Activated gamma-delta T cell (primary cell): ENCODE results near the gene OR2AT4.
"Not testable (repeated sequence)": the region's sequence is repeated elsewhere in the genome, so short reads cannot be mapped to it uniquely, and the experiment has no call there.

ENCODE experiments used
- DNase-seq: peaks from one replicate; lab custom pipeline; 2025; lab: John Stamatoyannopoulos, UW

OR2AT4 gene

GRCh38 chr11:75068559-75068958, 28.1 kb downstream of the OR2AT4 start:
- no peak for DNase-seq

- DNase-seq: no peak
These were observed 30.6 kb downstream of the OR2AT4 start for GRCh38 chr11:75066061-75066460.

DNA sequence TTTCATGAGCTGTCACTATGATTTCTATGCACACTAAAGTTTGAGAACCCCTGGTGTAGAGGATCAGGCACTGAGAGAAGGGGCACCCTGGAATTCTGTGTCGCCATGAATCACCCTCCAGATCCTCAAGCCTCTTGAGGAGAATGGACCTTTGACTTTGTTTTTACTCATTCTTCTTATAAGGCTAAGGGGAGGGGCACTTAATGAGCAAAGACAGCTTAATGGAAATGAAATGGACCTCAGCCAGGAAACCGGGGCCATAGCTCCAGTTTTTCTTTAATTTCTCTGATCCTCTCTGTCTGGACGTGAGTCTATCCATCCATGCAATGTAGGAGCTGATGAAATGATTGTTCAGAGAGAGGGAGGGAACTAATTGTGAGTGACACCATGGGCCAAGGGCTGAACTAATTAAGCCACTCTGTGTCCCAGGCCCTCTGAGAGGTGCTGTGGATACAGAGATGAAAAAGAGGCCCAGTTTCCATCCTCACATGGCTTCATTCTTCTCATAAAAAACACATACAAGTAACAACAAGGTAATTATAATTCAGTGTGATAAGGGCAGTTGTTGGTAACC, 32.8 kb downstream of the OR2AT4 start:
- DNase-seq: no peak

DNA sequence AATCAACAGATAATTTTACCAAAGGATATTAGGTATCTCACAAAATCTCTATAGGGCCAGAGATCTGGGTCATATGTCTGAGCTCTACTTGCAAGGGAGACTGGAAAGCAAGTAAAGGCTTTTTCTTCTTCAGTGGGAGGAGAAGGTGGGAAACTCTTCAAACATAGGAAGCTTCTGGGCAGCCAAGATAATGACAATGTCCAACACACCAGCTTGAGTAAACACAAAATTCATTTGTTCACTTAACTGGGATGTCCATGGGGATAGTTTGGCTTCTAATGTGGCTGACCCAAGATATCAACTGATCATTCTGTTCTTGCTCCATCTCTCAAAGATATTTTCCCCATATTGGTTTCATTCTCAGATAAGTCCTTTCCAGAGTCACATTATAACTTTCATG, 37.4 kb downstream of the OR2AT4 start:
- DNase-seq: no peak

- no peak for DNase-seq
These were observed 39.9 kb downstream of the OR2AT4 start for GRCh38 chr11:75056814-75057213.

- no peak for DNase-seq
These were observed 41.2 kb downstream of the OR2AT4 start for GRCh38 chr11:75055511-75055910.

- no peak for DNase-seq
These were observed 44.2 kb downstream of the OR2AT4 start for GRCh38 chr11:75052457-75052856.

- no peak for DNase-seq
These were observed 45.6 kb downstream of the OR2AT4 start for GRCh38 chr11:75051043-75051442.

DNA sequence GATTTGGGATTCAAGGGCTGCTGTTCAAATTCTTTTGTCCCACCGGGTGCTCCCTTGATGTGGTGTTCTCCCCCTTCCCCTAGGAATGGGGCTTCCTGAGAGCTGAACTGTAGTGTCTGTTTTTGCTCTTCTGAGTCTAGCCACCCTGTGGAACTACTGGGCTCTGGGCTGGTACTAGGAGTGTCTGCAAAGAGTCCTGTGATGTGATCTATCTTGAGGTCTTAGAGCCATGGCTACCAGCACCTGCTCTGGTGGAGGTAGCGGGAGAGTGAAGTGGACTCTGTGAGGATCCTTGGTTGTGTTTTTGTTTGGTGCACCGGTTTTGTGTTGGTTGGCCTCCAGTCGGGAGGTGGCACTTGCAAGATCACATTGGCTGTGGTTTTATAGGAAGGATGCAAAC, 46.2 kb downstream of the OR2AT4 start:
- DNase-seq: no peak

- not testable (repeated sequence) for DNase-seq
These were observed 47.0 kb downstream of the OR2AT4 start for GRCh38 chr11:75049501-75050266.

- DNase-seq: no peak
These were observed 49.5 kb downstream of the OR2AT4 start for GRCh38 chr11:75047191-75047590.

DNA sequence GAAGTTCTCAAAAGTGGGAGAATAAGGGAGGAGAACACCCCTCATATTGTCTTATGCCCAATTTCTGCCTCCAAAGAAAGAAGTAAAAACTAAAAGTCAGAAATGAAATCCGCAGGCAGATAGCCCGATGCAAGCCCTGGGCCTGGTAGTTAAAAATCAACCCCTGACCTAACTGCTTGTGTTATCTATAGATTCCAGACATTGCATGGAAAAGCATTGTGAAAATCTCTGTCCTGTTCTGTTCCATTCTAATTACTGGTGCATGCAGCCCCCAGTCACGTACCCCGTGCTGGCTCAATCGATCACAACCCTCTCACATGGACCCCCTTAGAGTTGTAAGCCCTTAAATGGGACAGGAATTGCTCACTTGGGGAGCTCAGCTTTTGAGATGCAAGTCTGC, 50.0 kb downstream of the OR2AT4 start:
- DNase-seq: not testable (repeated sequence)

DNA sequence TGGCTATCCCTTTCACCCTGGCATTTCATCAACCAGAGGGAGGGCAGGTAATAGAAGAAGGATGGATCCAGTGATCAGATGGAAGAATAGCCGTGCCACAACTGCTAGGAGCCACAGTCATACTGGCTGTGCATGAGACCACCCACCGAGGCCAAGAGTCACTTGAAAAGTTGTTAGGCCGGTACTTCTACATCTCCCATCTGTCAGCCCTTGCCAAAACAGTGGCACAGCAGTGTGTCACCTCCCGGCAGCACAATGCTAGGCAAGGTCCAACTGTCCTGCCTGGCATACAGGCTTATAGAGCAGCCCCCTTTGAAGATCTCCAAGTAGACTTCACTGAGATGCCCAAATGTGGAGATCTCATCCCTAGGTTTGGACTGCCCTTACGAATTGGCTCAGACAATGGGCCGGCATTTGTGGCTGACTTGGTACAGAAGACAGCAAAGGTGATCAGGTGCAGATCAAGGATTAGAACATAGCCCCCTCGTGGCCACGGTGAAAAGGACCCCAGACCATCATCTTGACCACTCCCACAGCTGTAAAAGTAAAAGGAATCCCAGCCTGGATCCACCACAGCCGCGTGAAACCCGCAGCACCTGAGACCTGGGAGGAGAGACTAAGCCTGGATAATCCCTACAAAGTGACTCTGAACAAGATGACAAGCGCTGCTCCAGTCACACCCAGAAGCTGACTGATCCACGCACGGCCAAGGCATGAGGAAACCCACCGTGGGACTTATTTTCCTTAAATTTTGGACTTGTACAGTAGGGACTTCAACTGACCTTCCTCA, 52.1 kb downstream of the OR2AT4 start:
- DNase-seq: not testable (repeated sequence)

GRCh38 chr11:75041821-75042220, 54.9 kb downstream of the OR2AT4 start:
- DNase-seq: not testable (repeated sequence)

DNA sequence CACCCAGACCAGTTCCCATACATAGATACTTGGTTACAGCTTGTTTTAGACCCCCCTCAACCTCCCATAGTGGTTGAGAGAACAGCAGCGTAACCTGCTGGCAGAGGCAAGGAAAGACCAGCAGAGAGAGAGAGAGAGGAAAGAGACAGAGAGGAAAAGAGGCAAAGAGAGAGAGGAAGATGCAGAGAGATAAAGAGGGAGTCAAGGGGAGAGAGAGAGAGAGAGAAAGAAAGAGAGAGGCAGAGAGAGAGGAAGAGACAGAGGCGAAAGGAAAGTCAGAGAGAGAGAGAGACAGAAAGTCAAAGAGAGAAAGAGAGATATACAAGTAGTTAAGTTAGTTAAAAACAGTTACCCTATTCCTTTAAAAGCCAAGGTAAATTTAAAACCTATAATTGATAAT, 55.4 kb downstream of the OR2AT4 start:
- no peak for DNase-seq

- no peak for DNase-seq
These were observed 56.4 kb downstream of the OR2AT4 start for GRCh38 chr11:75040167-75040770.

DNA sequence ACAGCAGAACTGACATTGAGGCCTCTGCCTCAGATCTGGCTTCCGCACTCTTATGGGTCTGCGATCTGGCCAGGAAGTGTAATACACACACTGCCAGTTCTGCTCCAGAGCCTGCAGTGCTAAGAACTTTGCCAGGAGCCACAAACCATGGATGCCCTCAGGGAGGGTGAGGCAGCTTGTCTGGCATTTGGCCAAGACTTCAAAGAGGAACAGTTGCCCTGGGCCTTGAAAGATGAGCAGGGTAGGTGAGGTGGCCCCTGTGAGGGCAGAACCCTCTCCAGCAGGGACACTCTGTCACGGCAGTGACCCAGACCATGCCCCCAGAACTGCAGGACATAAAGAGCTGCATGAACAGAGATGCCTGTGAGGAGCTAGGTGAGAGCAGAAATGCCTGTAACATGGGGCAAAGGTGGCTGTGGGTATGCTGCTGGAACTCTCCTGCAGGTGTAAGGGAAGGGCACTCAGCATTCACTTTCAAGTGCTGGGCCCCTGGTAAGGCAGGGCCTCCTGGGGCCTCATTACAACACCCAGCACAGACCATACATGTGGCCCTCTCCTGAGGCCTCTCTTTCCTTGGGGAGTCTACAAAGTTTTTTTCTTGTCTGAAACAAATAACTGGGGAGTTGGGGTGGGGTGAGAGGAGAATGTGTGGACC, 60.6 kb downstream of the OR2AT4 start:
- DNase-seq: no peak

DNA sequence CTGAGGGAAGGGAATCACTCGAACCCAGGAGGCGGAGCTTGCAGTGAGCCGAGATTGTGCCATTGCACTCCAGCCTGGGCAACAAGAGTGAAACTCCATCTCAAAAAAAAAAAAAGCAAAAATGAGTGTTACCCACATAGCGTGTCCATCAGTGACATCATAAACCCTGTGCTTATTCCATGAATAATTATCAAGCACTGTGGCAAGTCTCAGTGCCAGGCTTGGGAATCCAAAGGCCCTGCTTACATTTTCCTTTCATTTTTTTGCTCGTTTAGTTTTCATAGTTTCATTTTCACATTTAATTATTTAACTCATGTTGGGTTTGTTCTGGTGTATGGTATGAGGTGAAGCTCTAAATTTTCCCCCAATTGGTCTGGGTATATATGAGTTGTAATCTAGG, 61.4 kb downstream of the OR2AT4 start:
- DNase-seq: no peak

- no peak for DNase-seq
These were observed 62.8 kb downstream of the OR2AT4 start for GRCh38 chr11:75033916-75034315.

- no peak for DNase-seq
These were observed 64.1 kb downstream of the OR2AT4 start for GRCh38 chr11:75032550-75032935.

DNA sequence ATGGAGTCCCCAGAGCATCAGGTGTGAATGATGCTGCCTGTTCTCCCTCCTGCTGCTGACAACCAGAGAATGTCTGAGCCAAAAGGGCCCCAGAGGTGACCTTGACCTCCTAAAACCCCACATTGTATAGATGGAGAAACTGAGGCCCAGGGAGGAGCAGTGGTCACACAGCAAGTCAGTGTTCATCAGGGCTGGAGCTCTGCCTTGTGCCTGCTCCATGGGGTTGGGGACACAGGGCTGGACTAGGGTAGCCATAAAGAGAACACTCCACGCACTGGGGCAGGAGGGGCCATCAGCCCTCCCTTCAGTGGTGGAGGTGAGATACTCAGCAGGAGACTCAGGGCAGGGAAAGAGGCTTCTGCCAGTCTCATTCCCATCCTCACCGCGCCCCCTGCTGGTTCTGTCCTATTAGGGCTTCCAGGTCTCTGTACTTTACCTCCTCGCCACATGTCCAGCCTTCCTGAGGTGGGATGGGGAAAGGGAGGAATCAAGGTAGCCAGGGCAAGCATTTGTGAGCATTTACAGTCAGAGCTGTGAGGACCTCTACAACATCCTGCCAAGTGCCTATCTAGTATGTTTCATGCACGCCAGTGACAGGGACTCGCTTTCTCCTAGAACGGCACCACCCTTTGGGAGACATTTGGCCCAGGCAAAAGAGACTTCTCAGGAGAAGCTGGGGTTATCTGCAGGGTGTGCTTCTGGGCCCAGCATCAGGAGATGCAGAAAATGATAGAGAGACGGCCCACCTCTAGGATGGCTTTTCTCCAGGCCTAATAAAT, 64.7 kb downstream of the OR2AT4 start:
- DNase-seq: no peak
